ENCODE results near the gene SASH1.

Gene SASH1

GRCh38 chr6:148401571-148401970, 58.9 kb downstream of the SASH1 start:
- H3K27me3 ChIP-seq (ENCODE audit: control insufficient read depth in 1 of 2, insufficient read depth in 2 of 2, low read length in 2 of 2): no peaks in the 10 kb centered on the region
- no peak overlapping the region for H3K27ac ChIP-seq (ENCODE audit: low read length)
- H3K9me3 ChIP-seq (ENCODE audit: control insufficient read depth in 2 of 2, low read length in 2 of 2): no peaks in the 10 kb centered on the region
- H3K4me3 ChIP-seq (ENCODE audit: low read length in 2 of 2): no peak overlapping the region
- H3K36me3 ChIP-seq (ENCODE audit: control insufficient read depth in 2 of 2, insufficient read depth in 2 of 2, low read length in 2 of 2): no peaks in the 10 kb centered on the region
- peaks cover 16% of the 10 kb centered on the region for H3K4me1 ChIP-seq (ENCODE audit: control insufficient read depth, insufficient read depth, low read length)
- no peak overlapping the region for H3K9ac ChIP-seq (ENCODE audit: low read length in 2 of 2)

GRCh38 chr6:148404456-148405054, 61.9 kb downstream of the SASH1 start:
- H3K4me1 ChIP-seq (ENCODE audit: control insufficient read depth, insufficient read depth, low read length): peaks cover 18% of the 10 kb centered on the region
- no peak overlapping the region for H3K27ac ChIP-seq (ENCODE audit: low read length)
- no peak overlapping the region for H3K9ac ChIP-seq (ENCODE audit: low read length in 2 of 2)
- H3K4me3 ChIP-seq (ENCODE audit: low read length in 2 of 2): no peak overlapping the region
- H3K36me3 ChIP-seq (ENCODE audit: control insufficient read depth in 2 of 2, insufficient read depth in 2 of 2, low read length in 2 of 2): no peaks in the 10 kb centered on the region
- no peaks in the 10 kb centered on the region for H3K27me3 ChIP-seq (ENCODE audit: control insufficient read depth in 1 of 2, insufficient read depth in 2 of 2, low read length in 2 of 2)
- no peaks in the 10 kb centered on the region for H3K9me3 ChIP-seq (ENCODE audit: control insufficient read depth in 2 of 2, low read length in 2 of 2)

GRCh38 chr6:148405894-148406293, 63.3 kb downstream of the SASH1 start:
- no peaks in the 10 kb centered on the region for H3K9me3 ChIP-seq (ENCODE audit: control insufficient read depth in 2 of 2, low read length in 2 of 2)
- no peak overlapping the region for H3K27ac ChIP-seq (ENCODE audit: low read length)
- no peaks in the 10 kb centered on the region for H3K36me3 ChIP-seq (ENCODE audit: control insufficient read depth in 2 of 2, insufficient read depth in 2 of 2, low read length in 2 of 2)
- no peaks in the 10 kb centered on the region for H3K27me3 ChIP-seq (ENCODE audit: control insufficient read depth in 1 of 2, insufficient read depth in 2 of 2, low read length in 2 of 2)
- no peak overlapping the region for H3K9ac ChIP-seq (ENCODE audit: low read length in 2 of 2)
- H3K4me3 ChIP-seq (ENCODE audit: low read length in 2 of 2): no peak overlapping the region
- H3K4me1 ChIP-seq (ENCODE audit: control insufficient read depth, insufficient read depth, low read length): peaks cover 18% of the 10 kb centered on the region

- Histone ChIP-seq H3K36me3 (ENCODE audit: control insufficient read depth in 2 of 2, insufficient read depth in 2 of 2, low read length in 2 of 2) (no peaks in the 10 kb centered on the region), H3K9me3 (ENCODE audit: control insufficient read depth in 2 of 2, low read length in 2 of 2) (no peaks in the 10 kb centered on the region), H3K4me1 (ENCODE audit: control insufficient read depth, insufficient read depth, low read length) (peaks cover 18% of the 10 kb centered on the region), H3K4me3 (ENCODE audit: low read length in 2 of 2) (no peak overlapping the region), H3K27ac (ENCODE audit: low read length) (no peak overlapping the region), H3K27me3 (ENCODE audit: control insufficient read depth in 1 of 2, insufficient read depth in 2 of 2, low read length in 2 of 2) (no peaks in the 10 kb centered on the region), H3K9ac (ENCODE audit: low read length in 2 of 2) (no peak overlapping the region)
Measured at GRCh38 chr6:148406579-148407371, 64.1 kb downstream of the SASH1 start.

- Histone ChIP-seq H3K9ac (ENCODE audit: low read length in 2 of 2) (no peak overlapping the region), H3K27me3 (ENCODE audit: control insufficient read depth in 1 of 2, insufficient read depth in 2 of 2, low read length in 2 of 2) (no peaks in the 10 kb centered on the region), H3K27ac (ENCODE audit: low read length) (no peak overlapping the region), H3K9me3 (ENCODE audit: control insufficient read depth in 2 of 2, low read length in 2 of 2) (no peaks in the 10 kb centered on the region), H3K36me3 (ENCODE audit: control insufficient read depth in 2 of 2, insufficient read depth in 2 of 2, low read length in 2 of 2) (no peaks in the 10 kb centered on the region), H3K4me1 (ENCODE audit: control insufficient read depth, insufficient read depth, low read length) (peaks cover 18% of the 10 kb centered on the region), H3K4me3 (ENCODE audit: low read length in 2 of 2) (no peak overlapping the region)
Measured at GRCh38 chr6:148407372-148407771, 64.7 kb downstream of the SASH1 start.

- peaks cover 12% of the 10 kb centered on the region for H3K4me1 ChIP-seq (ENCODE audit: control insufficient read depth, insufficient read depth, low read length)
- no peaks in the 10 kb centered on the region for H3K27me3 ChIP-seq (ENCODE audit: control insufficient read depth in 1 of 2, insufficient read depth in 2 of 2, low read length in 2 of 2)
- no peak overlapping the region for H3K9ac ChIP-seq (ENCODE audit: low read length in 2 of 2)
- H3K27ac ChIP-seq (ENCODE audit: low read length): no peak overlapping the region
- no peaks in the 10 kb centered on the region for H3K36me3 ChIP-seq (ENCODE audit: control insufficient read depth in 2 of 2, insufficient read depth in 2 of 2, low read length in 2 of 2)
- no peaks in the 10 kb centered on the region for H3K9me3 ChIP-seq (ENCODE audit: control insufficient read depth in 2 of 2, low read length in 2 of 2)
- no peak overlapping the region for H3K4me3 ChIP-seq (ENCODE audit: low read length in 2 of 2)
Measured at GRCh38 chr6:148413321-148414091, 70.9 kb downstream of the SASH1 start.

GRCh38 chr6:148414092-148414489, 71.5 kb downstream of the SASH1 start:
- Histone ChIP-seq H3K4me1 (ENCODE audit: control insufficient read depth, insufficient read depth, low read length) (peaks cover 12% of the 10 kb centered on the region), H3K4me3 (ENCODE audit: low read length in 2 of 2) (no peak overlapping the region), H3K9me3 (ENCODE audit: control insufficient read depth in 2 of 2, low read length in 2 of 2) (no peaks in the 10 kb centered on the region), H3K27ac (ENCODE audit: low read length) (no peak overlapping the region), H3K9ac (ENCODE audit: low read length in 2 of 2) (no peak overlapping the region), H3K27me3 (ENCODE audit: control insufficient read depth in 1 of 2, insufficient read depth in 2 of 2, low read length in 2 of 2) (no peaks in the 10 kb centered on the region), H3K36me3 (ENCODE audit: control insufficient read depth in 2 of 2, insufficient read depth in 2 of 2, low read length in 2 of 2) (no peaks in the 10 kb centered on the region)

- Histone ChIP-seq H3K9ac (ENCODE audit: low read length in 2 of 2) (no peak overlapping the region), H3K9me3 (ENCODE audit: control insufficient read depth in 2 of 2, low read length in 2 of 2) (no peaks in the 10 kb centered on the region), H3K36me3 (ENCODE audit: control insufficient read depth in 2 of 2, insufficient read depth in 2 of 2, low read length in 2 of 2) (no peaks in the 10 kb centered on the region), H3K27me3 (ENCODE audit: control insufficient read depth in 1 of 2, insufficient read depth in 2 of 2, low read length in 2 of 2) (no peaks in the 10 kb centered on the region), H3K4me3 (ENCODE audit: low read length in 2 of 2) (no peak overlapping the region), H3K4me1 (ENCODE audit: control insufficient read depth, insufficient read depth, low read length) (peaks cover 12% of the 10 kb centered on the region), H3K27ac (ENCODE audit: low read length) (no peak overlapping the region)
Measured at GRCh38 chr6:148414836-148415235, 72.2 kb downstream of the SASH1 start.

GRCh38 chr6:148415511-148416260, 73.0 kb downstream of the SASH1 start:
- peaks cover 12% of the 10 kb centered on the region for H3K4me1 ChIP-seq (ENCODE audit: control insufficient read depth, insufficient read depth, low read length)
- H3K27ac ChIP-seq (ENCODE audit: low read length): no peak overlapping the region
- H3K36me3 ChIP-seq (ENCODE audit: control insufficient read depth in 2 of 2, insufficient read depth in 2 of 2, low read length in 2 of 2): no peaks in the 10 kb centered on the region

GRCh38 chr6:148416330-148416965, 73.8 kb downstream of the SASH1 start:
- Histone ChIP-seq H3K9ac (ENCODE audit: low read length in 2 of 2) (no peak overlapping the region), H3K27me3 (ENCODE audit: control insufficient read depth in 1 of 2, insufficient read depth in 2 of 2, low read length in 2 of 2) (no peaks in the 10 kb centered on the region), H3K4me3 (ENCODE audit: low read length in 2 of 2) (no peak overlapping the region), H3K9me3 (ENCODE audit: control insufficient read depth in 2 of 2, low read length in 2 of 2) (no peaks in the 10 kb centered on the region), H3K4me1 (ENCODE audit: control insufficient read depth, insufficient read depth, low read length) (peaks cover 12% of the 10 kb centered on the region), H3K36me3 (ENCODE audit: control insufficient read depth in 2 of 2, insufficient read depth in 2 of 2, low read length in 2 of 2) (no peaks in the 10 kb centered on the region), H3K27ac (ENCODE audit: low read length) (no peak overlapping the region)

More at GRCh38 chr6:148415511-148416260, 73.0 kb downstream of the SASH1 start:
- Histone ChIP-seq H3K27me3 (ENCODE audit: control insufficient read depth in 1 of 2, insufficient read depth in 2 of 2, low read length in 2 of 2) (no peaks in the 10 kb centered on the region), H3K9ac (ENCODE audit: low read length in 2 of 2) (no peak overlapping the region), H3K4me3 (ENCODE audit: low read length in 2 of 2) (no peak overlapping the region), H3K9me3 (ENCODE audit: control insufficient read depth in 2 of 2, low read length in 2 of 2) (no peaks in the 10 kb centered on the region)
